Activated CD4-positive, alpha-beta T cell treated with anti-CD3 and anti-CD28 coated beads for 24 hours (primary cell): Measurements from ENCODE around the gene SPATA31C1.
"Not testable (repeated sequence)": the region's sequence is repeated elsewhere in the genome, so short reads cannot be mapped to it uniquely, and the experiment has no call there.

Experiments
- DNase-seq, 2 donors: peaks; one replicate each; pipeline ENCODE4 v3.0.0-alpha.2; 2020; ENCODE audit warnings: low read depth in 2 of 2

Gene SPATA31C1

DNA sequence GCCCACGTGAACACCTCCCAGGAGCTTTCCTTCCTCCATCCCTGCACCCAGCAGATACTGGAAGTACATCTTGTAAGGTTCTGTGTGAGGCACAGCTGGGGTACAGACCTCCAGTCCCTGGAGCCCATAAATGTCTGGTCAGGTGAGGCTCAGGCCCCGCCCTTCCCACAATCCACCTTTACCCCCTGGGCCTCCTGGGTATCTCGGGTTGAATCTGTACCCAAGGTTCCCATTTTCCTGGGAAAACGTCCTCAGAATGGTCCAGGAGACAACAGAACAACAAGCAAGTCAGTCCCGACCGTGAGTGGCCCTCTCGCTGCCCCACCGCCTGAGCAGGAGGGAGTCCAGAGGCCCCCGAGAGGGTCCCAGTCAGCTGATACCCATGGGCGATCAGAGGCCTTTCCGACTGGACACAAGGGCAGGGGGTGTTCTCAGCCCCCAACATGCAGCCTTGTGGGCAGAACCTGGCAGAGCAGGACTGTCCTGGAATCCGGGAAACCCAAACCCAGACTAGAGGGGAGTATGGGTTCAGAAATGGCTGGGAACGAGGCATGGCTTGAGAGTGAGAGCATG, 30.7 kb upstream of the SPATA31C1 start:
- DNase-seq = no peak

GRCh38 chr9:87887661-87888480, 29.9 kb upstream of the SPATA31C1 start:
- DNase-seq = no peak

GRCh38 chr9:87888501-87888900, 29.3 kb upstream of the SPATA31C1 start:
- no peak for DNase-seq

DNA sequence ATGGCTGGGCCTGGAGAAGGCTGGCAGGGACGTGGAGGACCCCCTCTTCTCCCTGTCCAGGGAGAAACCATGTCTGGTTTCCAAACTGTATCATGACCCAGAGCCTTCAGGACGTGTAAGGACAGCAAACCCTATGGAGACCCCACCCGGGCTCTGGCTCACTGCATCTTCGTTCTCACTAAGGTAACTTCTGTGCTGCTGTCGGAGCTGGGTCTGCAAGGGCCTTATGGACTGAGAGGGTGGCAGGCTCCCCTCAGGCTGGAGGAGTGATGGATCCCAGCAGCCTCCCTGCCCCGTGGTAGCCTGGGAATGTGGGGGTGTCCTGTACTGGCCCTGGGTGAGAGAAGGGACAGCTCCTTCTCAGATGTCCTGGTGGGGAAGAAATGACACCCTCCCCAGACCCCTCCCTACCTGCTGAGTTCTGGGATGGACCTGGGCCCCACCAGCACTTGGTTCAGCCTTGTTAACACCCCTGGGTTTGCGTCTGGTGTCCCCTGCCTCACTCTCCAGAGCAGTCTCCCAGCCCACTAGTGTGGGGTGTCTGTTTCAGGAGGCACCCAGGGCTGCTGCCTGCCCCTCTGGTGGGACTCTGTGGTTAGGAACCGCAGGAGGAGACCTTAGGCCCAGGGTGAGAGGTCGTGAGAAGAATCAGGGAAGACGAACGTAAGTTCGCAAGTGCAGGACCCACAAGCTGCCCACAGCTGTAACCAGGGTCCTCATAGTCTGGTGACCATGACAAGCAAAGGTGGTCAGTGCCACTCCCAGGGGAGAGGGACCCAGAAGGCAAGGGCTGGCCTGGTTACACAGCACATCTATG, 28.5 kb upstream of the SPATA31C1 start:
- no peak for DNase-seq

DNA sequence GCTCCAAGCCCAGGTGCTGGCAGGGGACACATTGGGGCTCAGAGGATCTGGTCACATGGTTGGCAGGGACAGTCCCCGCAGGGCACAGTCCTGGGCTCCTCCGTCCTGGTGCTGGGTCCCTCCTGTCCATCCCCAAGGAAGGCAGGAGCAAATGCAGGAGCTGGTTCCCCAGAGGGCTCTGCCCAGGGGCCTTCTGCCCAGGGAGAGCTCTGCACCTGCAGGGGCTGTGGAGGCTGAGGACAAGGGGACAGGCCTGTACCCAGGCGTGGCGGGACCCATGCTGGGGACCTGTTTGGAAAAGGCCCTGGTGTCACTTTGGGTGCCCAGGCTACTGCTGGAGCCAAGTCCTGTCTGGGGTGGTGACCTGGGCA, 27.9 kb upstream of the SPATA31C1 start:
- no peak for DNase-seq

GRCh38 chr9:87890837-87891236, 26.9 kb upstream of the SPATA31C1 start:
- DNase-seq = no peak

DNA sequence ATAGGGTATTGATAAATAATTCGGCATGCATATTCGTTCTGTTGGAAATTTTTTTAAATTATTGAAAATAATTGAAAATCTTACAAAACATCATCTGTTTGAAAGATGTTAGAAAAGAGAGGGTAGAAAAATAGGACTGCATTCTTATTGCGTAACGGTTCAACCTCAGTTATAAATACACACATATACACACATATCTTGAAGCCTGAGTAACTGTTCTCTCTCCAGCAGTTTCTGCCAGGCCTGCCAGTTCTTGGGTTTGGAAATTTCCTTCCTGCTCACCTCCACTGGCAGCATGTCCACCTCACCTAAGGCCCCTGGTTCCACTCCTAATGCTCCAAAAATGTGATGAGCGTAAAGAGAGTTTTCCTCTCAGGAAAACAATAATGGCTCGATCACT, 26.0 kb upstream of the SPATA31C1 start:
- no peak for DNase-seq

GRCh38 chr9:87892956-87893355, 24.8 kb upstream of the SPATA31C1 start:
- no peak for DNase-seq

GRCh38 chr9:87894998-87895625, 22.6 kb upstream of the SPATA31C1 start:
- DNase-seq = no peak

DNA sequence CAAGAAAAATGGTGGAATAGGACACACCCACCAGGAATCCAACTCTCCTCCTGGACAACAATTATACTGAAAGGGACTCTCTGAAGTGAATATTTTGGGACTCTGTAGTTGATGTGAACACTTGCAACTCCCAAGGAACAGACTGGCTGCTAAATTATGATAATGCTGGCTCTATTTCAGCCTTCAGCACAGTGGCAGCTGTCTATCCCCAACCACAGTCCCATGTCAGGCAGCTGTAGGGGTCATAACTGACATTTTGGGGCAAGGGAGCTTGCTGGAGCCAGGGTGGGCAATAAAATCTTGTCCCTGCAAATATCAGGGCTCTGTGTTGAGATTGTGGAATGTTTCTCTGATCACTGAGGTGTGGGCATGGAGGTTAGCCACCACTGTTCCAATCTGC, 20.9 kb upstream of the SPATA31C1 start:
- DNase-seq = no peak

DNA sequence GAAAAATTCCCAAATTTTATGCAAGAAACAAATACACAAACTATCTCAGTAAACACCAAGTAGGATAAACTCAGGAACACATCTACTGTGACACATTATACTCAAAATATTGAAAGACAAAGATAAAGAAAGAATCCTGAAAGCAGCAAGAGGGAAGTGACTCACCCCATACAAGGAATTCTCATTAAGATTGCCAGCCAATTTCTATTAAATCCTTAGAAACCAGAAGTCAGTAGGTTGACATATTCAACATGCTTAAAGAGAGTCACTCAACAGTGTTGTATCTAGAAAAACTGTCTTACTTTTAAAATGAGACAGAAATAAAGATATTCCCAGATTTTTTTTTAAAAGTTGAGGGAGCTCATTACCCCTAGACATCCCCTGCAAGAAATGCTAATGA, 19.6 kb upstream of the SPATA31C1 start:
- no peak for DNase-seq

- not testable (repeated sequence) for DNase-seq
Measured at GRCh38 chr9:87902371-87902770, 15.4 kb upstream of the SPATA31C1 start.

GRCh38 chr9:87909310-87910041, 8.3 kb upstream of the SPATA31C1 start:
- DNase-seq = no peak

- no peak for DNase-seq
Measured at GRCh38 chr9:87910821-87911220, 6.9 kb upstream of the SPATA31C1 start.

DNA sequence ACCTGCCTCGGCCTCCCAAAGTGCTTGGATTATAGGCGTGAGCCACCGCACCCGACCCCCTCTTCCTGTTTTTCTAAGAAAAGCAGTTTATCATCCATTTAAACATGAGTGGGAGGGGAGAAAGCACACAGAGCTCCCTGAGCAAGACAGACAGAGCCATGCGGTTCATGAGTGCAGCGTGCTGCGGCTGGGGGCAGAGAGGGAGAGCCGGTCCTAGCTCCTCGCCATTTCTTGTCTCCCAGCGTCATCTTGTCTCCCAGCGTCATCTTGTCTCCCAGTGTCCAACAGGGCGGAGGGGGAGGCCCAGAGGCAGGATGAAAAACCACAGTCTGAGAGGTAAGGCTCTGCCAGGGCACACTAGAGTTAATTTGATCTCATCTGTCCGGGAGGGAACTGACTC, 1.3 kb downstream of the SPATA31C1 start:
- not testable (repeated sequence) for DNase-seq

GRCh38 chr9:87921561-87921960, 3.8 kb downstream of the SPATA31C1 start:
- DNase-seq = not testable (repeated sequence)

DNA sequence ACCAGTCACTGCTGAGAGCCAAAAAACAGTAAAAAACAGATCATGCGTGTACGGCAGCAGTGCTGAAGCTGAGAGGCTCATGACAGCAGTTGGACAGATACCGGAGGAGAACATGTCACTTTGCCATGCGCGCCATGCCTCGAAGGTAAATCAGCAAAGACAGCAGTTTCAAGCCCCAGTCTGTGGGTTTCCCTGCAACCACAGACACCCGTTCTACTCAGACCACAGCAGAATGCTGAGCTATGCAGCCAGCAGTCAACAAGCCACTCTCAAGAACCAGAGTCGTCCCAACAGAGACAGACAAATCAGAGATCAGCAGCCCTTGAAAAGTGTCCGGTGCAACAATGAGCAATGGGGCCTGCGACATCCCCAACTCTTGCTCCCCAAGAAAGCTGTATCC, 5.2 kb downstream of the SPATA31C1 start:
- DNase-seq = not testable (repeated sequence)

DNA sequence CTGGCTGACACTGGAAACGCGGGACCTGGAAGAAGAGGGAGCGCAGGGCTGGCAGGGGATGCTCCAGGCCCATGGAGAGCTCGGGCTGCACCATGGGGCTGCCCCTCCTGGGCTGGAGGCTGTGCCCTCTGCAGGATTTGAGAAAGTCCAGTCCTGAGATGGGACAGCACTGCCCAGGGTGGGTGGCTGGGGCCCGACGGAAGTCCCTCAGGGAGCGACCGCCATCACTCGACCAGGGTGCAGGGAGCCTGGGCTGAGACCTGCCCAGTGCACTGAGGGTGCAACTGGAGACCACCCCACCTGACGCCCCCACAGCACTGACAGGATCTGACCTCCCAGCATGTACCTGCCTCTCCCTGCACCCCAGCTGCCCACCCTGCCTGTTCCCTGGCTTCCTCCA, 7.1 kb downstream of the SPATA31C1 start:
- not testable (repeated sequence) for DNase-seq

DNA sequence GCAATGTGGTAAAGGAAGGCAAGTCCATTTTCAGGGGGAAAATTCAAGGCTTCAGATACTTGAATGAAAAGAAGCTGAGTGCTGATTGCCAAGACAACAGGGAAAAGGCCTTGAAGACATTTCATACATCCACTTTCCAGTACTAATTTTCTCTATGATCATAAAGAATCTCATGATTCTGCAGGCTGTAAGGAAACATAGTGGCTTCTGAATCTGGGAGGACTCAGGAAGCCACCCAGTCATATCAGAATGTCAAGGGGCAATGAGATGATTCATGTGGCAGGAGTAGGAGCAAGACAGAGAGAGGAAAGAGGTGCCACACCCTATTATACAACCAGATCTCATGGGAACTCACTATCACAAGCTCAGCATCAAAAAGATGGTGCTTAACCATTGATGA, 11.4 kb downstream of the SPATA31C1 start:
- not testable (repeated sequence) for DNase-seq

DNA sequence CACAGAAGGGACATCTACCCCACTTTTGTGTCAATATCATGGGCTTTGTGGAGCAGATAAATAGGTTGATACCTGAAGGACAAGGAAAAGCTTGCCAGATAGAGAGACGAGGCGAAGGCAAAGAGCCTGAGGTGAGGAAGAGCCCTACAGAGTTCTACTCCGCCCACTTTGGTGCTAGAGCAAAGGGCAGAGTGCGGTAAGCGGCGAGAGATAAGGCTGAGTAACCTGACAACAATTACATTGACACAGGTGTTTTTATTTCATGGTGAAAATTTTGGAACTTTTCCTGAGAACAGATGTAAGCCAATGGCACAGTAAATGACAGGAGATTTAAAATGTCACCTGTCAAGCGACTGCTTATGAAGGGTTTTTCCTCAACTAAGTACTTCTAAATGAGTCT, 16.7 kb downstream of the SPATA31C1 start:
- not testable (repeated sequence) for DNase-seq

DNA sequence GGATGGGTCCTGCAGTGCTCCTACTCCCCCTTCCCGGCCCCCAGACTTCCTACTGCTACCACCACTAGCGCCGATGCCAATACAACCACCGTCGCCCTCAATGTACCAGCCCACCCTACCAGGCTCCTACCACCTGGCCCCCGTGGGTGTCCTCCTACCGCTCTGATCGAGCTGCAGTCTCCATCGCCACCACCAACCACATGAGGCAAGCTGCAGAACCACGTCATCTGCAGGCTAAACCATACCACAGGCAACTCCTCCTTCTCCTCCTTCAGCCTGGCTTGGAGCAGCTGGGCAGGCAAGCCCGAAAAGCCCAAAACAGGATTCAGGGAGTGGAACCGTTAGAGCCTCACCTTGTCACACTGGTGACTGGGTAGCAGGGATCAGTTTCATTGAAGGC, 19.6 kb downstream of the SPATA31C1 start:
- not testable (repeated sequence) for DNase-seq
